ENCODE measurements around the gene AGBL1.

AGBL1 gene

DNA sequence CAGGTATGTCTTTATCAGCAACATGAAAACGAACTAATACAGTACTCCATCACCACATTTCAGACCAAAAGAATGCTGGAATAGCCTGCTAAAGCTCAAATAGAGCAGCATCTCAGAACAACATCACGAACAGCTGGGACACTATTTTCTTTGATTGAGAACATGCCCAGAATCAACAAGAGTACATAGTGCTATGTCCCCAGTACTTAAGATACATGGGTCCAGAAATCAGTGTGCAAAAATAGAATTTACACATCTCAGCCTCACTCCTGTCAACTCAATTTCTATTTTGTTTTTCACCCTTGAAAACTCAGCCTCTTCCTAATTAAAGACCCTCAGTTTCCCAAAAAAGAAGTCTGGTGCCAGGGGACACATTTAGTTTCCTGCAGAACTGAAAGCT lies 753.9 kb downstream of the AGBL1 start:
- H3K18ac ChIP-seq (ENCODE audit: low read depth in 1 of 2, low read length in 2 of 2) = no peak overlapping the region
- H3K23ac ChIP-seq (ENCODE audit: low read length in 2 of 2) = no peak overlapping the region
- H3K9me3 ChIP-seq (ENCODE audit: control insufficient read depth, low read length) = no peaks in the 10 kb centered on the region
- no peaks in the 10 kb centered on the region for H3K27me3 ChIP-seq (ENCODE audit: control insufficient read depth in 1 of 2, insufficient read depth in 1 of 2, low read length in 2 of 2)
- no peak overlapping the region for H2AK5ac ChIP-seq (ENCODE audit: low read length, severe bottlenecking)
- H4K91ac ChIP-seq (ENCODE audit: low read length) = no peak overlapping the region
- no peak for DNase-seq
- H2BK12ac ChIP-seq (ENCODE audit: low read length in 2 of 2) = no peak overlapping the region
- H3K4me3 ChIP-seq (ENCODE audit: insufficient read depth in 1 of 2, low read depth in 1 of 2, low read length in 2 of 2) = no peak overlapping the region
- no peak overlapping the region for H2BK15ac ChIP-seq (ENCODE audit: low read depth, poor library complexity, severe bottlenecking)
- H3K9ac ChIP-seq (ENCODE audit: low read length) = no peak overlapping the region
- no peak overlapping the region for H4K8ac ChIP-seq (ENCODE audit: low read length)
- H2AFZ ChIP-seq (ENCODE audit: low read depth, low read length) = no peak overlapping the region
- no peaks in the 10 kb centered on the region for H3K4me1 ChIP-seq (ENCODE audit: control insufficient read depth, insufficient read depth, low read depth, low read length)
- H2BK5ac ChIP-seq (ENCODE audit: low read depth, low read length, poor library complexity, severe bottlenecking) = no peak overlapping the region
- 81% methylated on average over 2 of the region's 2 CpGs for WGBS
- H3K27ac ChIP-seq (ENCODE audit: low read length, poor library complexity, severe bottlenecking) = no peak overlapping the region
- H3K79me1 ChIP-seq (replicated peaks; ENCODE audit: low read length, poor library complexity, severe bottlenecking) = no peaks in the 10 kb centered on the region
- no peak overlapping the region for H3K14ac ChIP-seq (ENCODE audit: low read length in 2 of 2)
- H3K36me3 ChIP-seq (ENCODE audit: control insufficient read depth in 1 of 2, insufficient read depth in 2 of 2, low read depth in 1 of 2, low read length in 2 of 2) = no peaks in the 10 kb centered on the region
- H2BK120ac ChIP-seq (ENCODE audit: low read depth, low read length) = no peak overlapping the region
- no peak overlapping the region for H3K4me2 ChIP-seq (ENCODE audit: low read length, poor library complexity, severe bottlenecking)
- H3K4ac ChIP-seq (ENCODE audit: low read depth in 1 of 2, low read length in 2 of 2) = no peak overlapping the region

DNA sequence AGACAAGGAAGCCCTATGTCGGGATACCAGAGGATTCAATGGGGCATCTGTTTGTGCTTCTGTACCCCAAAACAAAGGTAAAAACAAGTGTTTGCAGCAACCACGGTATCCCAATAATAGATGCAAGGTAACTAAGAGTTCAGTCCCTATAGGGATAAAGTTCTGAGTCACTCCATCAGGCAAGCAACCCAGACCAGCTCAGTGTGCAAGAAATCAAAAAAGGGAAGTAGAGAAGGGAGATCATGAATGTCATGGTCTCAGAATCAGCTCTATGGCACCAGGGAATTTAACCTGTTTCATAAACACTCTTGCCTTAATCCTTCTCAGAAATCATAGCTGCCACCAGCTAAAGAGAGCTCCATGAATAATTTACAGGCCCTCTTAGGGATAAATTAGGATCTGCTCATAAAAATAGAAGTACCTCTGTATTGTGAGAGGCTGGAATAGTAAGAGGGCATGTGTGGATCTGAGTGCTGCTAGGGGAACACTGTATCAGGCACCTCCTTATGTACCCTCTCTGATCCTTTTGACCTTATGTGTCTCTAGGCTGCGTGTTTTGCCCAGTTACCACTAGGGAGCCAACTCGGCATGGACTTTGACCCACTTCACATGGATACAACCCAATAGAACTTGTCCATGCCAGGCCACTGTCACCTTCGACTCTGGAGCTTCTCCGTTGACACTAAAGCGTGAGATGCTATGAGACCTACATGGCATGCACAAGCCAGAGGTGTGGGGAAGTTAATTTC lies 754.6 kb downstream of the AGBL1 start:
- no peaks in the 10 kb centered on the region for H3K36me3 ChIP-seq (ENCODE audit: control insufficient read depth in 1 of 2, insufficient read depth in 2 of 2, low read depth in 1 of 2, low read length in 2 of 2)
- no peak overlapping the region for H2BK15ac ChIP-seq (ENCODE audit: low read depth, poor library complexity, severe bottlenecking)
- no peak overlapping the region for H3K9ac ChIP-seq (ENCODE audit: low read length)
- no peak overlapping the region for H2AK5ac ChIP-seq (ENCODE audit: low read length, severe bottlenecking)
- no peak for DNase-seq
- H3K4me2 ChIP-seq (ENCODE audit: low read length, poor library complexity, severe bottlenecking) = no peak overlapping the region
- no peak overlapping the region for H3K14ac ChIP-seq (ENCODE audit: low read length in 2 of 2)
- no peak overlapping the region for H3K27ac ChIP-seq (ENCODE audit: low read length, poor library complexity, severe bottlenecking)
- no peaks in the 10 kb centered on the region for H3K9me3 ChIP-seq (ENCODE audit: control insufficient read depth, low read length)
- no peak overlapping the region for H2BK120ac ChIP-seq (ENCODE audit: low read depth, low read length)
- no peaks in the 10 kb centered on the region for H3K27me3 ChIP-seq (ENCODE audit: control insufficient read depth in 1 of 2, insufficient read depth in 1 of 2, low read length in 2 of 2)
- H2BK5ac ChIP-seq (ENCODE audit: low read depth, low read length, poor library complexity, severe bottlenecking) = no peak overlapping the region
- H3K4me1 ChIP-seq (ENCODE audit: control insufficient read depth, insufficient read depth, low read depth, low read length) = no peaks in the 10 kb centered on the region
- no peak overlapping the region for H2BK12ac ChIP-seq (ENCODE audit: low read length in 2 of 2)
- 78% methylated on average over 7 of the region's 7 CpGs for WGBS
- H4K8ac ChIP-seq (ENCODE audit: low read length) = no peak overlapping the region
- H3K4me3 ChIP-seq (ENCODE audit: insufficient read depth in 1 of 2, low read depth in 1 of 2, low read length in 2 of 2) = no peak overlapping the region
- H3K18ac ChIP-seq (ENCODE audit: low read depth in 1 of 2, low read length in 2 of 2) = no peak overlapping the region
- no peak overlapping the region for H4K91ac ChIP-seq (ENCODE audit: low read length)
- H3K23ac ChIP-seq (ENCODE audit: low read length in 2 of 2) = no peak overlapping the region
- no peak overlapping the region for H2AFZ ChIP-seq (ENCODE audit: low read depth, low read length)
- no peak overlapping the region for H3K4ac ChIP-seq (ENCODE audit: low read depth in 1 of 2, low read length in 2 of 2)
- H3K79me1 ChIP-seq (replicated peaks; ENCODE audit: low read length, poor library complexity, severe bottlenecking) = no peaks in the 10 kb centered on the region

DNA sequence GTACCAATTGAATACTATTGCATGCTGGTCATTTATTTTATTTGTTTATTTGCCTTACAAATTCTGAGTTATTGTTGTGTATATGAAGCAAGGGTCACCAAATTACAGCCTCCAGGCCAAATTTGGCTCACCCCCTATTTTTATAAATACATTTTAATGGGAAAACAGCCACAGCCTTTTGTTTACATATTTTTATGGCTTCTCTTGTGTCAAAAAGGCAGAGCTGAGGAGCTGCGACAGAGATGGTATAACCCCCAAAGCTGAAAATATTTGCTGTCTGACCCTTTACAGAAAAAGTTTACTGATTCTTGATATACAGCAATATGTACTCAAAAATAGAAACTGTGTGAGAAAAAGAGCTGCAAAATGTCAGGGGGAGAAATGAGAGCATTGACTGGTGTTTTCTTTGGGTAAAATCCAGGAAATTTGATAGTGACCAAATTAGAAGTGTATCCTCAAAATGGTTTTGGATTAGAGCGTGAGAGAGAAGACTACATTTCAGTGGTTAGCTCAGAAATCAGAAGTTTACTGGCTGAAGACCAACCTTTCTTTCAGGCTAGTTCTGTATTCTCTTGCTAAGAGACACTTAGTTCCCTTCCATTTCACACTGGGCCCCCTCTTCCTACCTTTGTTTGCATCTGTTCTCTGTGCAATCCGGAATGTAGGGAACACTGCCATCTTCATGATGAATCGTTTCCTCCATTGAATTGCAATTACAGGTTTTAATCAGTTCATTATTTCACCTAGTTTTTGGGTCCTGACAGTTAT lies 757.8 kb downstream of the AGBL1 start:
- Histone ChIP-seq H3K23ac (ENCODE audit: low read length in 2 of 2) (no peak overlapping the region), H3K27ac (ENCODE audit: low read length, poor library complexity, severe bottlenecking) (no peak overlapping the region), H2BK5ac (ENCODE audit: low read depth, low read length, poor library complexity, severe bottlenecking) (no peak overlapping the region), H4K8ac (ENCODE audit: low read length) (no peak overlapping the region), H2BK12ac (ENCODE audit: low read length in 2 of 2) (no peak overlapping the region), H3K18ac (ENCODE audit: low read depth in 1 of 2, low read length in 2 of 2) (no peak overlapping the region), H3K4me3 (ENCODE audit: insufficient read depth in 1 of 2, low read depth in 1 of 2, low read length in 2 of 2) (no peak overlapping the region), H3K79me1 (replicated peaks; ENCODE audit: low read length, poor library complexity, severe bottlenecking) (no peaks in the 10 kb centered on the region), H2AFZ (ENCODE audit: low read depth, low read length) (no peak overlapping the region), H3K9ac (ENCODE audit: low read length) (no peak overlapping the region), H3K4ac (ENCODE audit: low read depth in 1 of 2, low read length in 2 of 2) (no peak overlapping the region), H3K27me3 (ENCODE audit: control insufficient read depth in 1 of 2, insufficient read depth in 1 of 2, low read length in 2 of 2) (no peaks in the 10 kb centered on the region), H3K4me1 (ENCODE audit: control insufficient read depth, insufficient read depth, low read depth, low read length) (no peaks in the 10 kb centered on the region), H2BK15ac (ENCODE audit: low read depth, poor library complexity, severe bottlenecking) (no peak overlapping the region), H4K91ac (ENCODE audit: low read length) (no peak overlapping the region), H3K9me3 (ENCODE audit: control insufficient read depth, low read length) (no peaks in the 10 kb centered on the region), H2BK120ac (ENCODE audit: low read depth, low read length) (no peak overlapping the region), H2AK5ac (ENCODE audit: low read length, severe bottlenecking) (no peak overlapping the region), H3K4me2 (ENCODE audit: low read length, poor library complexity, severe bottlenecking) (no peak overlapping the region), H3K36me3 (ENCODE audit: control insufficient read depth in 1 of 2, insufficient read depth in 2 of 2, low read depth in 1 of 2, low read length in 2 of 2) (no peaks in the 10 kb centered on the region), H3K14ac (ENCODE audit: low read length in 2 of 2) (no peak overlapping the region)
- DNase-seq = no peak
- 56% methylated on average over 3 of the region's 4 CpGs for WGBS

DNA sequence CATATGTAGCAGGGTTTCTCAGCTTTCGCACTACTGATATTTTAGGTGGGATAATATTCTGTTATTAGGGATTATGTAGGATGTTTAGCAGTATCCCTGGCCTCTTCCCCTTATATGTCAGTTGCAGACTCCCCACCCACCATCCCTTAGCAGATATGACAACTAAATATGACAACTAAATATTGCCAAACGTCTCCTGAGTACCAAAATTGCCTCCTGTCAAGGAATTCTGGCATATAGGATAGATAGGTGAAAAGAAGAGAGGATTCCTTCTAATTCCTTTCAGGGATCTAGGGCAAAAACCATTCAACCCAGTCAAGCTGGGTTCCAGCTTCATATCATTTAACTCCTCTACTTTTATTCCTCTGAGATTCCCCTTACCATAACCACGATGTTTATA lies 759.8 kb downstream of the AGBL1 start:
- Histone ChIP-seq H2BK15ac (ENCODE audit: low read depth, poor library complexity, severe bottlenecking) (no peak overlapping the region), H2AFZ (ENCODE audit: low read depth, low read length) (no peak overlapping the region), H2BK120ac (ENCODE audit: low read depth, low read length) (no peak overlapping the region), H3K27ac (ENCODE audit: low read length, poor library complexity, severe bottlenecking) (no peak overlapping the region), H4K91ac (ENCODE audit: low read length) (no peak overlapping the region), H3K4me3 (ENCODE audit: insufficient read depth in 1 of 2, low read depth in 1 of 2, low read length in 2 of 2) (no peak overlapping the region), H2BK12ac (ENCODE audit: low read length in 2 of 2) (no peak overlapping the region), H4K8ac (ENCODE audit: low read length) (no peak overlapping the region), H2BK5ac (ENCODE audit: low read depth, low read length, poor library complexity, severe bottlenecking) (no peak overlapping the region), H3K9ac (ENCODE audit: low read length) (no peak overlapping the region), H2AK5ac (ENCODE audit: low read length, severe bottlenecking) (no peak overlapping the region), H3K9me3 (ENCODE audit: control insufficient read depth, low read length) (no peaks in the 10 kb centered on the region), H3K36me3 (ENCODE audit: control insufficient read depth in 1 of 2, insufficient read depth in 2 of 2, low read depth in 1 of 2, low read length in 2 of 2) (no peaks in the 10 kb centered on the region), H3K4ac (ENCODE audit: low read depth in 1 of 2, low read length in 2 of 2) (no peak overlapping the region), H3K27me3 (ENCODE audit: control insufficient read depth in 1 of 2, insufficient read depth in 1 of 2, low read length in 2 of 2) (no peaks in the 10 kb centered on the region), H3K14ac (ENCODE audit: low read length in 2 of 2) (no peak overlapping the region), H3K18ac (ENCODE audit: low read depth in 1 of 2, low read length in 2 of 2) (no peak overlapping the region), H3K79me1 (replicated peaks; ENCODE audit: low read length, poor library complexity, severe bottlenecking) (no peaks in the 10 kb centered on the region), H3K4me1 (ENCODE audit: control insufficient read depth, insufficient read depth, low read depth, low read length) (no peaks in the 10 kb centered on the region), H3K4me2 (ENCODE audit: low read length, poor library complexity, severe bottlenecking) (no peak overlapping the region), H3K23ac (ENCODE audit: low read length in 2 of 2) (no peak overlapping the region)
- WGBS = no CpG with 5 or more reads among the region's 3 CpGs
- DNase-seq = no peak

Data from mesenchymal stem cell (in vitro differentiated cells and primary cell).